ENCODE measurements around the gene DOCK2.
A peak's percentile ranks its signal among the peaks of the same experiment; 100 is the strongest.
"Not testable (repeated sequence)": the region's sequence is repeated elsewhere in the genome, so short reads cannot be mapped to it uniquely, and the experiment has no call there.

DOCK2 gene

GRCh38 chr5:170092455-170093101 is 455.5 kb downstream of the DOCK2 start:
- no peak for TF ChIP-seq CTCF (IDR thresholded peaks at IDR 0.05; ENCODE audit: low read depth, low read length)
- no peak overlapping the region for H3K4me3 ChIP-seq (ENCODE audit: low read depth, low read length)

- H3K4me3 ChIP-seq (ENCODE audit: low read depth, low read length): not testable (repeated sequence)
These were observed 457.3 kb downstream of the DOCK2 start for GRCh38 chr5:170094329-170094728.

- TF ChIP-seq CTCF (IDR thresholded peaks at IDR 0.05; ENCODE audit: low read depth, low read length): no peak
- H3K4me3 ChIP-seq (ENCODE audit: low read depth, low read length): no peak overlapping the region
These were observed 458.6 kb downstream of the DOCK2 start for GRCh38 chr5:170095646-170096045.

- H3K4me3 ChIP-seq (ENCODE audit: low read depth, low read length): no peak overlapping the region
- TF ChIP-seq CTCF (IDR thresholded peaks at IDR 0.05; ENCODE audit: low read depth, low read length): no peak
These were observed 460.9 kb downstream of the DOCK2 start for GRCh38 chr5:170097934-170098333.

GRCh38 chr5:170100066-170100943 is 463.2 kb downstream of the DOCK2 start:
- TF ChIP-seq CTCF (IDR thresholded peaks at IDR 0.05; ENCODE audit: low read depth, low read length): peak; percentile 58
- no peak overlapping the region for H3K4me3 ChIP-seq (ENCODE audit: low read depth, low read length)

GRCh38 chr5:170103447-170103846 is 466.4 kb downstream of the DOCK2 start:
- TF ChIP-seq CTCF (IDR thresholded peaks at IDR 0.05; ENCODE audit: low read depth, low read length): no peak
- no peak overlapping the region for H3K4me3 ChIP-seq (ENCODE audit: low read depth, low read length)

- H3K4me3 ChIP-seq (ENCODE audit: low read depth, low read length): no peak overlapping the region
- no peak for TF ChIP-seq CTCF (IDR thresholded peaks at IDR 0.05; ENCODE audit: low read depth, low read length)
These were observed 467.2 kb downstream of the DOCK2 start for GRCh38 chr5:170104299-170104698.
